Measurements from ENCODE around the gene C5AR1. TPM values are rescaled to one million over a fixed set of nuclear protein-coding genes. Genes with fewer than 3 reads are reported as not detected.

The C5AR1 gene
- total and polyA plus RNA-seq, 9 of the 15 experiments (the other 6 are each of a cell fraction or from before 2014, with no cell fraction given): 0.06 to 1.6 (median 0.28) TPM; not detected in 3

- TF ChIP-seq STAT5A (IDR thresholded peaks at IDR 0.05; ENCODE audit: borderline replicate concordance, low read length) (0 out of 2 replicates have a peak, but pooled peaks have one; percentile 14), CCNT2 (IDR thresholded peaks at IDR 0.05; ENCODE audit: borderline replicate concordance, extremely low read depth, insufficient read length, low read depth, low read length) (no peak), ZBTB12 (CRISPR knock-in tag; IDR thresholded peaks at IDR 0.05) (no peak), TOE1 (IDR thresholded peaks at IDR 0.05; ENCODE audit: borderline replicate concordance) (0 out of 2 replicates have a peak, but pooled peaks have one; percentile 6), TOE1 (CRISPR knock-in tag; IDR thresholded peaks at IDR 0.05; ENCODE audit: borderline replicate concordance, low read depth) (no peak), SPI1 (IDR thresholded peaks at IDR 0.05; ENCODE audit: borderline replicate concordance, low read depth, low read length) (no peak), ERF (CRISPR knock-in tag; IDR thresholded peaks at IDR 0.05) (0 out of 2 replicates have a peak, but pooled peaks have one; percentile 59), FOXJ3 (CRISPR knock-in tag; IDR thresholded peaks at IDR 0.05) (no peak), NKRF (IDR thresholded peaks at IDR 0.05; ENCODE audit: borderline replicate concordance) (peak; percentile 22; the same call in 1 of the 2 replicates), SMARCE1 (IDR thresholded peaks at IDR 0.05) (0 out of 2 replicates have a peak, but pooled peaks have one; percentile 14), CBX5 (IDR thresholded peaks at IDR 0.05; ENCODE audit: borderline replicate concordance, low read depth) (0 out of 2 replicates have a peak, but pooled peaks have one; percentile 8), ZNF586 (CRISPR knock-in tag; conservative IDR thresholded peaks at IDR 0.05) (no peak), HOMEZ (CRISPR knock-in tag; IDR thresholded peaks at IDR 0.05) (no peak)
- TF ChIP-seq, protein P1, sequence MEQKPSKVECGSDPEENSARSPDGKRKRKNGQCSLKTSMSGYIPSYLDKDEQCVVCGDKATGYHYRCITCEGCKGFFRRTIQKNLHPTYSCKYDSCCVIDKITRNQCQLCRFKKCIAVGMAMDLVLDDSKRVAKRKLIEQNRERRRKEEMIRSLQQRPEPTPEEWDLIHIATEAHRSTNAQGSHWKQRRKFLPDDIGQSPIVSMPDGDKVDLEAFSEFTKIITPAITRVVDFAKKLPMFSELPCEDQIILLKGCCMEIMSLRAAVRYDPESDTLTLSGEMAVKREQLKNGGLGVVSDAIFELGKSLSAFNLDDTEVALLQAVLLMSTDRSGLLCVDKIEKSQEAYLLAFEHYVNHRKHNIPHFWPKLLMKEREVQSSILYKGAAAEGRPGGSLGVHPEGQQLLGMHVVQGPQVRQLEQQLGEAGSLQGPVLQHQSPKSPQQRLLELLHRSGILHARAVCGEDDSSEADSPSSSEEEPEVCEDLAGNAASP (IDR thresholded peaks at IDR 0.05): no peak
- TF ChIP-seq, protein P2, sequence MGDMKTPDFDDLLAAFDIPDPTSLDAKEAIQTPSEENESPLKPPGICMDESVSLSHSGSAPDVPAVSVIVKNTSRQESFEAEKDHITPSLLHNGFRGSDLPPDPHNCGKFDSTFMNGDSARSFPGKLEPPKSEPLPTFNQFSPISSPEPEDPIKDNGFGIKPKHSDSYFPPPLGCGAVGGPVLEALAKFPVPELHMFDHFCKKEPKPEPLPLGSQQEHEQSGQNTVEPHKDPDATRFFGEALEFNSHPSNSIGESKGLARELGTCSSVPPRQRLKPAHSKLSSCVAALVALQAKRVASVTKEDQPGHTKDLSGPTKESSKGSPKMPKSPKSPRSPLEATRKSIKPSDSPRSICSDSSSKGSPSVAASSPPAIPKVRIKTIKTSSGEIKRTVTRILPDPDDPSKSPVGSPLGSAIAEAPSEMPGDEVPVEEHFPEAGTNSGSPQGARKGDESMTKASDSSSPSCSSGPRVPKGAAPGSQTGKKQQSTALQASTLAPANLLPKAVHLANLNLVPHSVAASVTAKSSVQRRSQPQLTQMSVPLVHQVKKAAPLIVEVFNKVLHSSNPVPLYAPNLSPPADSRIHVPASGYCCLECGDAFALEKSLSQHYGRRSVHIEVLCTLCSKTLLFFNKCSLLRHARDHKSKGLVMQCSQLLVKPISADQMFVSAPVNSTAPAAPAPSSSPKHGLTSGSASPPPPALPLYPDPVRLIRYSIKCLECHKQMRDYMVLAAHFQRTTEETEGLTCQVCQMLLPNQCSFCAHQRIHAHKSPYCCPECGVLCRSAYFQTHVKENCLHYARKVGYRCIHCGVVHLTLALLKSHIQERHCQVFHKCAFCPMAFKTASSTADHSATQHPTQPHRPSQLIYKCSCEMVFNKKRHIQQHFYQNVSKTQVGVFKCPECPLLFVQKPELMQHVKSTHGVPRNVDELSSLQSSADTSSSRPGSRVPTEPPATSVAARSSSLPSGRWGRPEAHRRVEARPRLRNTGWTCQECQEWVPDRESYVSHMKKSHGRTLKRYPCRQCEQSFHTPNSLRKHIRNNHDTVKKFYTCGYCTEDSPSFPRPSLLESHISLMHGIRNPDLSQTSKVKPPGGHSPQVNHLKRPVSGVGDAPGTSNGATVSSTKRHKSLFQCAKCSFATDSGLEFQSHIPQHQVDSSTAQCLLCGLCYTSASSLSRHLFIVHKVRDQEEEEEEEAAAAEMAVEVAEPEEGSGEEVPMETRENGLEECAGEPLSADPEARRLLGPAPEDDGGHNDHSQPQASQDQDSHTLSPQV (IDR thresholded peaks at IDR 0.05): peak; percentile 61
Observed at GRCh38 chr19:47272448-47273312, 37.0 kb upstream of the C5AR1 start (continued).

All from K562 (cell line).